Amniotic epithelial cell (primary cell): ENCODE measurements around the gene CATSPER2.
A peak's percentile ranks its signal among the peaks of the same experiment; 100 is the strongest.
"Not testable (repeated sequence)": the region's sequence is repeated elsewhere in the genome, so short reads cannot be mapped to it uniquely, and the experiment has no call there.

Source experiments
- DNase-seq: peaks from one replicate; pipeline ENCODE4 v3.0.0-alpha.2; 2010; ENCODE audit warnings: low read depth

The CATSPER2 gene

DNA sequence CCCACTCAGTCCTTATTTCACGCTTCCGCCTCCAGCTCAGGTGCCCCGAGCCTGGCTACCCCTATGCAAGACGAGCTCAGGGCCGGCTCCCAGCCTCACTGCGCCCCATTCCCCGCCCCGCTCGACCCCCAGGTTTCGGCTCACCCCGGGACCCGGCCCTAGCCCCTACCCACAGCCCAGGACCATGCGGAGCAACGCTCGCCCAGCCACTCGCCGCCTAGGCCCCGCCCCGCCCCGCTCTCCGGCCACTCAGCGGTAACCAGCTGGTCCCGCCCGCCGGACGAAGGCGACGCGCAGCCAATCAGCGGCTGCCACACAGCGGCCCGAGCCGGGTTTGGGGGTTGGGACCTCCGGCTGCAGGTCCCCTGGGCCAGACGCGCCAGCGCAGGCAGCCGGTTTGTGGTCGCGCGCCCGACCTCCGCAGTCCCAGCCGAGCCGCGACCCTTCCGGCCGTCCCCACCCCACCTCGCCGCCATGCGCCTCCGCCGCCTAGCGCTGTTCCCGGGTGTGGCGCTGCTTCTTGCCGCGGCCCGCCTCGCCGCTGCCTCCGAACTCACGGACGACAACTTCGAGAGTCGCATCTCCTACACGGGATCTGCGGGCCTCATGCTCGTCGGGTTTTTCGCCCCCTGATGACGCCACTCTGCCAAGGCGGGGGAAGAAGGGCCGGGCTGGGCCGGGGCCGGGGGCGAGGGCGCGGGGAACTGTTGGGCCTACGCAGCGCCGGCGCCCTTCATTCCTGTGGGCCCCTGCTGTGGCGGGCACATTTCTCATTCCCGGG is at the start of gene CATSPER2:
CATSPER2 (minus strand) TSS at position 196 of the 781 bp plus-strand sequence. CDS start 783 bp downstream, outside the sequence.
- DNase-seq: no peak

DNA sequence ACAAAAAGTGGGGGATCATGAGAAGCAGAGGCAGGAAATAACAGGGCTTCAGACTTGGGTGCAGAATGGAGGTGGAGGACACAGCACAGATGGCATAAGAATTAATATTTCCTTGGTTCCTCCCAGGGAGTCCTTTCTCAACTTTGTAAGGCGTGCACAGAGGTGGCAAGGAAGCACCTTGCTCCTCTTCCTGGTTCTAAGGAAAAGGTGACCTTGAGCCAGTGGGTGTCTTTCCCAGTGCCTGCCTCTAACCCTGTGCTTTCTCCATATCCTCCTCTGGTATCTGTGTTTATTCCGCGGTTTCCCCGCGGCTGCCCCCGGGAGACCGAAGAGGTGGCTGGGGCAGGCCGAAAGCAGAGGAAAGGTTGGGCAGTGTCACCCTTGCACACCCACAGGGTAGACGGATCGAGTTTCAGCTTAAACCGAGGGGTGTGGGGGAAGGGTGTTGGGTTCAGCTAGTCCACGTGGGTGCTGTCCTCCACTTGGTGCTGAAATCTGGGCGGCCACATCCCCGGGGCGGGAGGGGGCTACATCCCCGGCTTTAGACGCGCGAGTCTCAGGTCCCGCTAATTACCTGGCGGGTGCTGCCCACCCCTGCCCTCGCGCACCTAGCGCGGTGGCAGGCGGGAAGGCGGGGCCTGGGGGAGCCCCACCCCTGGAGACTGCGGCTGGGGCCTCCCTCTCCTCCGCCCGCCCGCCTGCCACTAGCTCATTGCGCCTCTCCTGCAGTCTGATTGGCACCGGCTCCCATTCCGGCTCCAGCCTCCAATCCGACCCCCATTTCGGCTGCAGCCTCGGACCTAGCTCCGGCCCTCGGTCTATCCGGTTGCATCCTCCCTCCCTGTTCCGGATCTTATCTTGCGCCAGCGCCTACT is 44.7 kb upstream of the CATSPER2 start, which contains the start of gene CKMT1A:
CKMT1A (plus strand) TSS at position 712 of the 875 bp plus-strand sequence. CDS start 192 bp downstream, outside the sequence.
- not testable (repeated sequence) for DNase-seq

DNA sequence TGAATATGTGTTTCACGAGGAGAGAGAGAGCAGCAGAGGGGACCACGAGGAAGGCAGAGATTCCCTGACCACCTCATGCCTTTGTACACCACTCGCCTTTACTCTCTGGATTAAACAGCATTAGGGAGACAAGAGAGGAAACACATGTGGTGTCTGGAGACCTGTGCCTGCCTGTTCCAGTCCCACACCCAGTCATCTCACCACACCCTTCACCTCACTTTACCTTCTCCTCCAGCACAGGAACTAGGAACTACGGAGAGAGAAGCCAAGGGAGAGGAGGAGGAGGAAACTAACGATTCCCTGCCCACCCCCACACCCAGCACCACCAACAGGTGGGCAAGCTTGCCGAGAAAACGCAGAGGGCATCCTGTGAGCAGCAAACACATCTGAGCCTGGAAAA is 44.0 kb upstream of the CATSPER2 start:
- DNase-seq: not testable (repeated sequence)

DNA sequence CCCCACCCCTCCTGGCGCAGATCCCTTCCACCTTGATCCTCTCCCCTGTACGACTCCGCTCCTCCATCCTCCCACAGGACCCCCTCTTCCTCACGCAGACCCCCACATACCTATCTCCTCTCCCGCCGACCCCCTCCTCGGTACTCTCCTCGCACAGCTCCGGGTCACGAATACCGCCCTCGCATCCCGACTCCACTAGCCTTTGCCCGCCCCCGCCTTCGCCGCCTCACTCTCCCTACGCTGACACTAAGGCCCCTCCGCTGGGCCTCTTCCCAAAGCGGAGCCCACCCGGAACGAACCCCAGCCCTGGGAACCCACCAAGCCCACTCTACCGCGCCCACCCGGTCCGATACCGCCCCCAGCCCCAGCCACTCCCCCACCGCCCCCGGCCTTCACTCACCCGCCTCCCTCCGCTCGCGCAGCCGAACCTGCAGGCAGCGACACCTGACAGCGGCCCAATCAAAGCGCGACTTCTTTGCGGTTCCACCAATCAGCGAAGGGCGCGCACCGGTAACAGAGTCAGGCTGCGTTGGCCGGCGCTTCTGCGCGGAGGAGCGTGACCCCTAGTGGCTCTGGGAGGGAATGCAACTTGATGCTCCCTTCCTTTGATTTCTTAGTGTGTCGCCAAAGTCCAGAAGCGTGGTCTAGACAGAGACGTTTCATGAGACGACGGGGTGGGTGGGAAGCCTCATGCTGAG is 41.1 kb upstream of the CATSPER2 start:
- DNase-seq: not testable (repeated sequence)

DNA sequence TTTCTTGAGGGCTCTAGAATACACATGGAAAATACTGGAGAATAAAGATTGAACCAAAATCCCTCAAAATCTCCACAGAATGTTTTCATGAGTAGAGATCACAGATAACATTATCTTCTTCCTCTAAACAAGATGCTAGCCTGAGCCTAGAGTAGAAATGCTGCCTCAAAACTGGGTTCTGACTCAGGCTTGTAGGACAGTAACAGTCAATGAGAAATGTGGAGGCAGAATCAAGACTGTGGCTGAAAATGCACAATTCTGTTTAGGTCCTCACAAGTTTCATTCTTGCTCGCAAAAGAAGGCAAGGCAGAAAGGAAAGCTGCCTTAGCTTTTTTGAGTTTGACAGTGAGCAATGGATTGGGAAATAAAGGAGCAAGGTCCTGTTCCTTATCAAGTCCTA is 25.5 kb upstream of the CATSPER2 start:
- DNase-seq: not testable (repeated sequence)

DNA sequence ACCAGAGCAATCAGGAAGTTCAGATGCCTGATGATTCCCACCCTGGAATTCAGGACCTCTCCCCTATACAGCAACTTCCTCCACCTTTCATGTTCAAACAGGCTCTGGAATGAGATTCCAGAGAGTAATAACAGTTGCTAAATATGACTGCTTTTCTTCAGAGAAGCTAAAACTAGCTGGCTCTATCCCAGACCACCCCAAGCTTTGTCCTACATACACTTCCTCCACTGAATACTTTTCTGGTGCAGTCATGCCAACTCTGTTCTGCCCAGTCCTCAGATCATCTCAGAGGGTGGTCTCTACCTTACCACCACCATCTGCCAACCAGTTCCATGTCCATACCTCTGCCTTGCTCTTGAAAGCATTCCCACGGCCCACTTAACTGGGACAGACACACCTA is 17.5 kb upstream of the CATSPER2 start:
- DNase-seq: not testable (repeated sequence)

DNA sequence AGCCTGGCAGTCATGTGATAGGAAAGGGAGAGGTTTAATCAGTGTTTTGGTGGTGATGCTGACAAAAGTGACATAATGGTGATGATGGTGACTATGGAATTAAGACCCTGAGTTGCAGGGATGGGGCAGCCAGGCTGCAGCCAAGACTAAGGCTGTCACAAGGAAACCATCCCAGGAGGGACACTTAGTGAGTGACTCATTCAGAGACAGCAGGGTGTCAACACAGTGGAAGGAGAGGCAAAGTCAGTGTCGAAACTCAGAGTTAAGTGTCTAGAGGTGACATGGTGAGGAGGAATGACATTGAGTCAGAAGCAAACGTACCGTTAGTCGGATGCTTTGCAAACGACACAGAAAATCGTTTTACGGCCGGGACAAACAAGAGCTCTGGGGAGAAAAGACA is 14.7 kb upstream of the CATSPER2 start:
- DNase-seq: not testable (repeated sequence)

DNA sequence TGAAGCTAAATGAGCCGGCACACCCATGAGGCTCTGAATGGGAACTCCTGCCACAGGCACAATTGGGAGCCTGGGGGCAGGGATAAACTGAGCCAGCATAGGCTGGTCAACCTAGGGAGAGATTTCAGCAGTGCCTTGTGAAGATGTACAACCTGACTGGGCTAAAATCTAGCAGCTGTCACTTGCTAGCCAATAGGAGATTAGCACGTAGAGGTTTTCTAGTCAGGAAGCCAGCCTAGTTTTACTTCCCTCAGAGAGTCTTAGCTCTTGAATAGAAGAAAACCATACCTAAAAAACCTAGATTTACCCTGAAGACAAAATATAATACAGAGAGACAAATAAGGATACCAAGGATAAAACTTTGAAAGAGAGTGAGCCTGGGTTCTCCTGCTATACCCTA is 13.6 kb upstream of the CATSPER2 start:
- DNase-seq: not testable (repeated sequence)

DNA sequence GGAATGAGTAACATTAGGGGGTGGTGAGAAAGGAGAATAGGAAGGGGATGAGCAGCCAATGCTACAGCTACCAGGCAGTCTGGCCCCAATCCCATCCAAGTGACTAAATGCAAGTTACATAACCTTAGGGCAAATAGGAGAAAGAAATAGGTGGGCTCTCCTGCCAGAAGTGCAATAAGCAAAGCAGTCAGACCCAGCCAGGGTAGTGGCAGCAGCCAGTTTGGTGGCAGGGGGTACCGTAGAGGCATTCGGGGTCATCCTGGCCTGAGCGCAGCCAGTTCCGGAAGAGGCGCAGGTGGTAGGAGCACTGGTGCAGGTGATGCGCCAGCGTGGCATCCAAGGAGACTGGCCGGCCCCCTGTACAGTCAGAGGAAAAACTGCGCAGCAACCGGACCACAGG is 11.1 kb upstream of the CATSPER2 start:
- DNase-seq: not testable (repeated sequence)

DNA sequence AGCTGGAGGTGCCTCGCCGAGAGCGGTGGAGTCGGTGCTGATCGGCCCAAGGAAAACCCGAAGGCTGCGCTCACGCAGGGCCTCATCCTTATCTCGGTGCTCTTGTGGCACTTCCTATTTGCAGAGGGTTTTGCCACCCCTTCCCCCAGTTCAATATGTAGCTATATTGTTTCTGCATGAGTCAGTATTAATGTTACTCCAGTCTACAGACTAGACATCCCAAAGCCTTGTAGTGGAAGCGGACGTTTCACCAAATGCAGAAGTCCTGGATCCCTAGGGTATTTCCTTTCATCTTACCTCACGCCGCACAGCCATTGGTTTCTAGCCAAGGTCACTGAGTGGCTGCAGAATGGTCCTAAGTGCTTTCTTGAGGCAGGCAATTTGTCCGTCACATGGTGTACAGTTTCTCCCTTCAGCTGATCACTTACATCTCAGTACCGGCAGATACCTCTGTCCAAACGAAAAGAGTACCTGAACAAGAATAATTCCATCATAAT is 834 bp upstream of the CATSPER2 start:
- not testable (repeated sequence) for DNase-seq

DNA sequence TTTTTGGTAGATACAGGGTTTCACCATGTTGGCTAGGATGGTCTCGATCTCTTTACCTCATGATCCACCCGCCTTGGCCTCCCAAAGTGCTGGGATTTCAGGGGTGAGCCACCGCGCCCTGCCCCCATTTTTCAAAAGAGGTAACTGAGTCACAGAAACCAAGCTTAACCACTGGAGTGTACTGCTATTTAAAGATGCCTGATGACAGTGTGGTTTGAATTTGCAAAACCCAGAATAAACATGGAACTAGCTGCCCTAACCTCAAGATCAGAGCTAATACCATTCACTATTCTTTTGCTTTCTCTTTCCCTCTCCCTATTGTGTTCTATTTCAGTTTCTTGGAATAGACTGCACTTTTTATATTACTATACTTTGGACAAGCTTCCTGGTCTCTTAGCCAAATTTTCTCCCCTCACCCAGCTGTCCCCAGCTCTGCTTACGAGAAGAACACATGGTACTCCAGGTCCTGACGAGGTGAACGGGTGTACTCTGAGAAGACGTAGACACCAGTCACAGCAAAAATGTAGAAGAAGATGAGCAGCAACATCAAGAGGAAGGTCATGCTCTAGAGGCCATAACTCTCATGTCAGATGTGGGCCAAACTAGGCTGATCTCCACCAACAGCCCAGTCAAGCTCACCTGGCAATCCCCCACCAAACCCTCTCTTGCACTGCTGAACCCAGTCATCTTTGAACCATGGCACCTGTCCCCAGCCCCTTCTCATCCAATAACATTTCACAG is 10.0 kb downstream of the CATSPER2 start:
- not testable (repeated sequence) for DNase-seq

DNA sequence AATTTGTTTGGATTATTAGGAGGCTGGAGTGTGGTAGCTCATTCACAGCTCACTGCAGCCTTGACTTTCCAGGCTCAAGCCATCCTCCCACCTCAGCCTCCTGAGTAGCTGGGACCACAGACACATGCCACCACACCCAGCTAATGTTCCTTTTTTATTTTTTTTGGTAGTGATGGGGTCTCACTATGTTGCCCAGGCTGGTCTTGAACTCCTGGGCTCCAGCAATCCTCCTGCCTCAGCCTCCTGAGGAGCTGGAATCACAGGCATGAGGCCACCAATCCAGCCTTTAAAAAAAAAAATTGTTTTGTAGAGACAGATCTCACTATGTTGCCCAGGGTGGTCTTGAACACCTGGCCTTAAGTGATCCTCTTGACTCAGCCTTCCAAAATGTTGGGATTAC is 21.7 kb downstream of the CATSPER2 start:
- not testable (repeated sequence) for DNase-seq

DNA sequence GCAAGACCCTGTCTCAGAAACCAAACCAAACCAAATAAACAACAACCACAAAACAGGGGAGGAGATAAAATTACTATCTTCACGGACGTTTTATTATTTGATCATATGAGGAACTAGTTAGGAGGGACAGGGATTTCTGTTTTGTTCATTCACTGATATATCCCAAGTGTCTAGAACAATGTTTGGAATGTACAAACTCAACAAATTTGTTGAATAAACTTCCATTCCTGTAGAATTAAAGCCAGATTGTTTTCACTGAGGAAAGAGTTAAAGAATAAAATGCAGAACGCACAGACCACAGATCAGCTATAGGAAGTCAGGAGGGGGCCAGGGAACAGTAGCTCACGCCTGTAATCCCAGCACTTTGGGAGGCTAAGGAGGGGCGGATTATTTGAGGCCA is 23.5 kb downstream of the CATSPER2 start:
- DNase-seq: no peak

DNA sequence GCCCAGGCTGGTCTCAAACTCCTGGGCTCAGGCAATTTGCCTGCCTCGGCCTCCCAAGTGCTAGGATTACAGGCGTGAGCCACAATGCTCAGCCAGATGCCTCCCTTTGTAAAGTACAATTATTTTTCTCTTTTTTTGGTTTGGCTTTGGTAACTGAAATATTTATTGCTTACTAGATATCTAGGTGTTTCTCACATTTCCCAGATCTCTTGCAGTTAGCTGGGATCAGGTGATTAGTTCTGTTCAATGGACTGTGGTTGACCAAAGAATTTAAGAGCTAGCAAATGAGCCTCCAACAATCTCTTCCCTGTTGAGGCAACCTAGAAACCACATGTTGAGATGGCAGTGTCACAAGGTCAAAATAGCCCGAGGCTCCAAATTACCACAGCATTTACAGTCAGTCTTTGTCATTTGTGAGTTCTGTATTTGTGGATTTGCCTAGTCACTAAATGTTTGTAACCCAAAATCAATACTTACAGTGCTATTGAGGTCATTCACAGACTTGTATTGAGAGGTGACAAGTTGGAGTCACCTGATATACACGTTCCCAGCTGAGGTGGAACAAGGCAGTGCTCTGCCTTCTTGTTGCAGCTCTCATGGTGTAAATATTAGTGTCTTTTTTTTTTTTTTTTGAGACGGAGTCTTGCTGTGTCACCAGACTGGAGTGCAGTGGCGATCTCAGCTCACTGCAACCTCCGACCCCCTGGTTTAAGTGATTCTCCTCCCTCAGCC is 26.4 kb downstream of the CATSPER2 start:
- DNase-seq: peak; percentile 14

DNA sequence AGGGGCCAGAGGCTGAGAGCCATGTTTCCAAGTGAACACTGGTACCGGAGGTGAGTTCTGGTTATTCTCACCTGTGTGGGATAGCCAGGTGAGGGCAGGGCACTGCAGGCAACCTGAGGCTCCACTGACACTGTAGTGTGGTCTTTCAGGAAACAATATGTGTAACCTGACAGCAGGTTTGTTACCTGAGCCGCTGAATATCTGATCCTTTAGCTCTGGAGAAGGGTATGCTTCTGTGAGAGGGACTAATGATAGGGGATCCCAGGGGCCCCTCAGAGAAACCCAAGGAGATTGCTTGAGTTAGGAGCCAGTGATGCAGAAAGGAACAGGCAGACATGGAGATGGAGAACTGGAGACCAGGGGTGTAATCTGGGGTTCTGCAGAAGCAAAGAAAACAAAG is 29.9 kb downstream of the CATSPER2 start, which contains the start of gene STRC:
STRC (minus strand) TSS at position 101 of the 400 bp plus-strand sequence; CDS start at position 23, 78 bp downstream.
- not testable (repeated sequence) for DNase-seq

DNA sequence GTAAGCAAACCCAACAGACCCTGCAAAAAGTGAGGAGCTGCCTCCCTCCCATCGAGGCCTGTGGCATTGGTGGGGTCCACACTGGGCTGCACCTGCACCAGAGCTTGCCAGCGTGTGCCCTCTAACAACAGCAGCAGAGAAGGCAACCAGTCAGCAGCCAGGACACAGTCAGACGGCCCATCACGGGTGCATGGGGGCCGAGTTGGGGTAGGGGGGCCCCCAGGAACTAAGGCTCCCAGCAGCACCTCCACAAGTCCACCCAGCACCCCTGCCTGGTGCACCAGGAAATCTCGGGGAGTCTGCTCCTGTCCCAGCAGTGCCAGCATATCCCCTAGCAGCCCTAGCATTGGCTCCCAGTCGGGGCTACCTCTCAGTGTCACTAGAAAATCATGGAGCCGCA is 30.9 kb downstream of the CATSPER2 start:
- DNase-seq: not testable (repeated sequence)

DNA sequence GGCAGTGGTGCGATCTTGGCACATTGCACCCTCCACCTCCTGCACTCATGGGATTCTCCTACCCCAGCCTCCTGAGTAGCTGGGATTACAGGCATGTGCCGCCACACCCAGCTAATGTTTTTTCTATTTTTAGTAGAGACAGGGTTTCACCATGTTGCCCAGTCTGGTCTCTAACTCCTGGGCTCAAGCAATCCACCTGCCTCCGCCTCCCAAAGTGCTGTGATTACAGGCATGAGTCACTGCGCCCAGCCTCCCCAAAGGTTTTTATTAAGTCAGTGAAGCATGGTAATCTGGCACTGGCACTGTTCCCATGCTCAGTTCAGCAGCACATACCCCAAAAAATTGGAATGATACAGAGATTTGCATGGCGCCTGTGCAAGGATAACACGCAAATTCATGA is 46.4 kb downstream of the CATSPER2 start:
- peak; percentile 2 for DNase-seq

DNA sequence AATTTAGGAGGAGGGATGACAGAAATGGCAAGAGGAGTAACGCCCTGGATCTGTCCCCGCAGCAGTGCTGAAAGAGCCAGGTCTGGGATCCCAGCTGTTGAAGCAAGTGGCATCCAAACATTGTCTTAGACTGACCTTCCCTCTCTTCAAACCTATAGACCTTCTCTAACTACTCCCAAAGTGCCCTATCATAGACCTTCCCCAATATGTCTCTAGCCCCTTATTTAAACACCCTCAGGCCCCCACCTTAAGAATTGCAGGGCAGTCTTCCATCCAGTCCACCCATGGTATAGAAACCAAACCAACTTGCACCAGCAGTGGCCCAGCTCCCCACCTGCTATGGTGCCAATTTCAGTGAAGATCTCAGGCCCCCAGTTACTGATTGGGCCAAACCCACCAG is 48.4 kb downstream of the CATSPER2 start:
- DNase-seq: not testable (repeated sequence)

DNA sequence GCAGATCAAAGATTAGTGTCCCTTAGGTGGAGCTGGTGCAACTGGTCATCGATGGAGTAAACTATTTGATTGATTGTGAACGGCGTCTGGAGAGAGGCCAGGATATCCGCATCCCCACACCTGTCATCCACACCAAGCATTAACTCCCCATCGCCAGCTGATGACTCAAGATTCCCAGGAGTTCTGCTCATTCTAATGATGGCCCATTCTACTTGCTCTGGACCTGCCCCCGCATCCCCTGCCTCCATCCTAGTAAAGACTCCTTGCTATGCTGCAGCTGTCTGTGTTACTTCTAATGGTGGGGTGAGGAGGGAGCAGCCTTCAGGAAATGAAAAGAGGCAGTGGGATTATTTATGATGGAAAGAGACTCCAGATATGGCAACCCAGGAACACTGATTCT is 49.5 kb downstream of the CATSPER2 start:
- DNase-seq: not testable (repeated sequence)
